GM23338 (cell line): Measurements from ENCODE around the gene MESP1. TPM values are rescaled to one million over a fixed set of nuclear protein-coding genes. Genes with fewer than 3 reads are reported as not detected.

ENCODE experiments used
- ATAC-seq: fragments of 200-7000 bp; cut with Tn5 transposase; 3 replicates; pipeline ENCODE4 v1.9.1; 2020
- DNase-seq: peaks from one replicate; pipeline ENCODE4 v3.0.0-alpha.2; 2015; ENCODE audit warnings: low spot score
- H2AFZ ChIP-seq: fragments of 200-600 bp; sonication (generic); 2 replicates; pipeline ENCODE4 v1.8.0; 2016; ENCODE audit warnings: antibody characterized with exemption, mild to moderate bottlenecking, moderate library complexity
- H3F3A ChIP-seq: fragments of 200-600 bp; sonication (generic); replicated peaks from 2 replicates; pipeline ENCODE4 v1.8.0; 2017; ENCODE audit warnings: antibody characterized with exemption, mixed run types, low read depth
- H3K27ac ChIP-seq: fragments of 200-600 bp; sonication (generic); 2 replicates; pipeline ENCODE4 v1.6.1; 2016; ENCODE audit warnings: low read depth
- H3K27me3 ChIP-seq: fragments of 200-600 bp; sonication (generic); 2 replicates; pipeline ENCODE4 v1.8.0; 2016; ENCODE audit warnings: mild to moderate bottlenecking, mixed run types, moderate library complexity; ENCODE audit not compliant: insufficient read depth
- H3K36me3 ChIP-seq: fragments of 200-600 bp; sonication (generic); 2 replicates; pipeline ENCODE4 v1.8.0; 2016; ENCODE audit warnings: mild to moderate bottlenecking; ENCODE audit not compliant: insufficient read depth
- H3K4me1 ChIP-seq: fragments of 200-600 bp; sonication (generic); 2 replicates; pipeline ENCODE4 v1.8.0; 2016; ENCODE audit warnings: mild to moderate bottlenecking, moderate library complexity; ENCODE audit not compliant: insufficient read depth
- H3K4me2 ChIP-seq: fragments of 200-600 bp; sonication (generic); 2 replicates; pipeline ENCODE4 v1.7.1; 2017; ENCODE audit warnings: mixed run types
- H3K4me3 ChIP-seq: fragments of 200-600 bp; sonication (generic); 2 replicates; pipeline ENCODE4 v1.6.1; 2016; ENCODE audit warnings: mixed run types
- H3K79me2 ChIP-seq: fragments of 200-600 bp; sonication (generic); replicated peaks from 2 replicates; pipeline ENCODE4 v1.8.0; 2017; ENCODE audit warnings: mild to moderate bottlenecking; ENCODE audit not compliant: insufficient read depth
- H3K9me2 ChIP-seq: fragments of 200-600 bp; sonication (generic); 2 replicates; pipeline ENCODE4 v1.8.0; 2017; ENCODE audit not compliant: insufficient read depth
- H4K20me1 ChIP-seq: fragments of 200-600 bp; sonication (generic); replicated peaks from 2 replicates; pipeline ENCODE4 v1.8.0; 2017; ENCODE audit warnings: mild to moderate bottlenecking; ENCODE audit not compliant: insufficient read depth
- H3K27ac Mint-ChIP-seq: 2 replicates; pipeline ENCODE4 v1.8.0; 2020; ENCODE audit warnings: inconsistent platforms, mild to moderate bottlenecking, moderate library complexity, mixed read lengths
- H3K27me3 Mint-ChIP-seq: 3 replicates; pipeline ENCODE4 v1.8.0; 2022; ENCODE audit warnings: low read depth, mild to moderate bottlenecking, moderate library complexity, mixed read lengths, inconsistent platforms; ENCODE audit not compliant: insufficient read depth, poor library complexity
- H3K36me3 Mint-ChIP-seq: 3 replicates; pipeline ENCODE4 v1.8.0; 2021; ENCODE audit warnings: low read depth, mild to moderate bottlenecking, inconsistent platforms, moderate library complexity, mixed read lengths
- H3K4me1 Mint-ChIP-seq: 3 replicates; pipeline ENCODE4 v1.8.0; 2020; ENCODE audit warnings: mild to moderate bottlenecking, inconsistent platforms, mixed read lengths
- H3K4me3 Mint-ChIP-seq: 3 replicates; pipeline ENCODE4 v1.8.0; 2021; ENCODE audit warnings: moderate library complexity, mild to moderate bottlenecking, inconsistent platforms, mixed read lengths
- H3K9me3 Mint-ChIP-seq: 3 replicates; pipeline ENCODE4 v1.8.0; 2020; ENCODE audit warnings: moderate library complexity, mild to moderate bottlenecking, inconsistent platforms, mixed read lengths
- CREB1 ChIP-seq: fragments of 250-450 bp; sonication (Bioruptor Pico); IDR thresholded peaks from 2 replicates; pipeline ENCODE4 v1.5.0; 2020; ENCODE audit warnings: low read depth, mild to moderate bottlenecking, moderate library complexity
- EZH2 ChIP-seq: fragments of 200-600 bp; sonication (generic); IDR thresholded peaks from one replicate; pipeline ENCODE4 v1.8.0; 2017; ENCODE audit warnings: antibody characterized with exemption, mild to moderate bottlenecking, low read depth; ENCODE audit not compliant: unreplicated experiment
- JUNB ChIP-seq: IDR thresholded peaks from one replicate; pipeline ENCODE4 v1.6.1; 2016; ENCODE audit warnings: antibody characterized with exemption; ENCODE audit not compliant: unreplicated experiment
- POLR2AphosphoS5 ChIP-seq: IDR thresholded peaks from 2 replicates; pipeline ENCODE4 v1.6.1; 2016; ENCODE audit warnings: antibody characterized with exemption, low read depth
- STAT1 ChIP-seq: IDR thresholded peaks from one replicate; pipeline ENCODE4 v1.6.1; 2016; ENCODE audit warnings: antibody characterized with exemption; ENCODE audit not compliant: unreplicated experiment
- ZNF331 ChIP-seq: fragments of 250-450 bp; sonication (Bioruptor Pico); IDR thresholded peaks from 2 replicates; pipeline ENCODE4 v1.5.0; 2020; ENCODE audit warnings: low read depth, mild to moderate bottlenecking, moderate library complexity
- ZNF462 ChIP-seq: fragments of 250-450 bp; sonication (Bioruptor Pico); IDR thresholded peaks from 2 replicates; pipeline ENCODE4 v1.5.0; 2020; ENCODE audit warnings: mild to moderate bottlenecking, moderate library complexity
- polyA plus RNA-seq: library from polyadenylated mRNA; unstranded; fragments of >200 nt; fragmentation: Nextera tagmentation; extraction: Ambion mirVana; gene quantifications from 2 replicates; pipeline ENCODE4 v1.2.1, GENCODE V29; 2016
- total RNA-seq: library from RNA; depleted of rRNA; stranded (reverse); fragments of >200 nt; shearing (Covaris generic); gene quantifications from 2 replicates; pipeline ENCODE4 v1.2.3, GENCODE V29; 2014

The MESP1 gene
- total and polyA plus RNA-seq, 2 experiments from 2014 or later, result 0.21 to 0.91 TPM

- no peak for TF ChIP-seq ZNF462 (CRISPR knock-in tag)
- no peak for TF ChIP-seq POLR2AphosphoS5
- no peak for TF ChIP-seq CREB1 (CRISPR knock-in tag)
- TF ChIP-seq STAT1, result no peak
- TF ChIP-seq ZNF331 (CRISPR knock-in tag), result no peak
Observed at GRCh38 chr15:89758283-89758682, 7.2 kb upstream of the MESP1 start (continued).

DNA sequence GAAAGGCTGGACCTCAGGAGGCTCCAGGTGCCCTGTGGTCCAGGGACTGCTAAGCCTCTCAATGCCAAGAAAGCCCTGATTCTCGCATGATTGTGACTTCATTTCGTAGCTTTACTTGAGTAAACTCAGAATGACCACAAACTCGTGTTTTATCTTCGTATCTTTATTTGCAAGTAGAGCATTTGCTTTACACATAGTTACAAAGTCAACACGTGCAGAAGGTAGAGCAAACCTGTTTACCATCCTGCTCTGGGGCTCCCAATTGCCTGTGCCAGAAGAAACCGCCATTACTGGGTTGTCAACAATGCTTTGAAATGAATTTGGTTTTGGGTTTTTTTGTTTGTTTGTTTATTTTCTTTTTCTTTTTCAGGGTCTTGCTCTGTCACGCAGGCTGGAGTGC, 5.8 kb upstream of the MESP1 start:
- Mint-ChIP-seq H3K27me3 (peaks cover 21% of the 10 kb centered on the region), H3K27ac (no peak overlapping the region), H3K4me1 (peaks cover 16% of the 10 kb centered on the region), H3K36me3 (no peaks in the 10 kb centered on the region), H3K9me3 (no peaks in the 10 kb centered on the region), H3K4me3 (no peak overlapping the region)
- no peaks in the 10 kb centered on the region for H3K79me2 ChIP-seq
- no peaks in the 10 kb centered on the region for H3K36me3 ChIP-seq
- H3K4me3 ChIP-seq, result no peak overlapping the region
- H4K20me1 ChIP-seq, result no peaks in the 10 kb centered on the region
- H3K27me3 ChIP-seq, result peaks cover 22% of the 10 kb centered on the region
- H3F3A ChIP-seq, result no peaks in the 10 kb centered on the region
- no peak overlapping the region for H3K4me2 ChIP-seq
- ATAC-seq (no peak), DNase-seq (no peak)
- H3K4me1 ChIP-seq, result peaks cover 7% of the 10 kb centered on the region; the same call in 1 of the 2 replicates
- no peaks in the 10 kb centered on the region for H3K9me2 ChIP-seq
- no peak overlapping the region for H2AFZ ChIP-seq
- no peak overlapping the region for H3K27ac ChIP-seq
- TF ChIP-seq JUNB, result no peak
- TF ChIP-seq ZNF462 (CRISPR knock-in tag), result no peak
- TF ChIP-seq EZH2, result no peak
